ENCODE results near the gene BMP6.

- no peak for TF ChIP-seq CTCF (IDR thresholded peaks at IDR 0.05)
- TF ChIP-seq POLR2AphosphoS5 (IDR thresholded peaks at IDR 0.05; ENCODE audit: insufficient read depth in 1 of 2, low read depth in 1 of 2), result no peak
- no peak for TF ChIP-seq POLR2A (IDR thresholded peaks at IDR 0.05)
These were observed 58.8 kb downstream of the BMP6 start for GRCh38 chr6:7784706-7785105.

Data from vagina (tissue), 2 donors.